ENCODE results near the gene WRNIP1.

WRNIP1 gene

DNA sequence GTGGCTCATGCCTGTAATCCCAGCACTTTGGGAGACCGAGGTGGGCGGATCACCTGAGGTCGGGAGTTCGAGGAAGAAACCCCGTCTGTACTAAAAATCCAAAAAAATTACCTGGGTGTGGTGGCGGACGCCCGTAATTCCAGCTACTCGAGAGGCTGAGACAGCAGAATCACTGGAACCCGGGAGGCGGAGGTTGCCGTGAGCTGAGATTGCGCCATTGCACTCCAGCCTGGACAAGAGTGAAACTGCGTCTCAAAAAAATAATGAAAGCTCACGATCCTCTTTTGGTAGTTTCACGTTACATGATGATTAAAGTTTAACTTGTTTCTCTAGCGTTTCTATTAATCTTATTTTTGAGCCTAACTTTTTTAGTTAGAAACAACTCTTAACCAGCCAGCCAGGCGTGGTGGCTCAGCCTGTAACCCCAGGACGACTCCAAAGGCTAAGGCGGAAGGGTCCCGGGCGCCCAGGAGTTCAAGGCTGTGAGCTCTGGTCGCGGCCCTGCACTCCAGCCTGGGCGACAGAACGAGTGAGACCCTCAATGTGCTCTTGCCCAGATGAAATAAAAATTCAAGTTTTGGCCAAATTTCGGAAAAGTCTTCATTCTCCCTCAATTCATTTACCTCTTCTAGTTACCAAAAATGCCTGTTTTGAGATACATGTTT lies 1.2 kb upstream of the WRNIP1 start:
- DNase-seq = peak; percentile 79

DNA sequence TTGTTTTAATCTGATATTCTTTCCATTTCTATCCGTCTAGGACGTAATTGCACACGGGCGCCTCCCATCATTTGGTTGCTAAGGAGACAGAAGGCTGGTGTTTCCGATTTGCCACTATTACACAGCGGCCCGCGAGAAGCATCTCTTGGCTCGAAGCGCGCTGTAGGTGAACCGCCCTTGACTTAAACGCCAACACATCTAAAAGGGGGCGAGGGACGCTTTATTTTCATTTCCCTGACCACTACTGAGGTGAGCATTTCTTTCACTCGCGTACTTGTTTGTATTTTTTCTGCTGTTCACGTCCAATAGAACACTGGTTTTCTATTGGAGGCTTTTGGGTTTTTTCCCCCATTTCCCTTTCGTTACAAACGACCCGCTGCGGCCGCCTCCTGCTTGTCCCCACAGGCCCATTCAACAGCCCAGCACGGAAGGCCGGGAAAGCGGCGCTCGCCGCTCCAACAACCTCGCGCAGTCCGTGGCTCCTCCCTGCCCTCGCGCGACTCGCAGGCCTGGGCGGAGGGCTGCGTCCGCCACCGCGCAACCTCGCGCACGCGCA lies 505 bp upstream of the WRNIP1 start:
- peak; percentile 93 for DNase-seq

DNA sequence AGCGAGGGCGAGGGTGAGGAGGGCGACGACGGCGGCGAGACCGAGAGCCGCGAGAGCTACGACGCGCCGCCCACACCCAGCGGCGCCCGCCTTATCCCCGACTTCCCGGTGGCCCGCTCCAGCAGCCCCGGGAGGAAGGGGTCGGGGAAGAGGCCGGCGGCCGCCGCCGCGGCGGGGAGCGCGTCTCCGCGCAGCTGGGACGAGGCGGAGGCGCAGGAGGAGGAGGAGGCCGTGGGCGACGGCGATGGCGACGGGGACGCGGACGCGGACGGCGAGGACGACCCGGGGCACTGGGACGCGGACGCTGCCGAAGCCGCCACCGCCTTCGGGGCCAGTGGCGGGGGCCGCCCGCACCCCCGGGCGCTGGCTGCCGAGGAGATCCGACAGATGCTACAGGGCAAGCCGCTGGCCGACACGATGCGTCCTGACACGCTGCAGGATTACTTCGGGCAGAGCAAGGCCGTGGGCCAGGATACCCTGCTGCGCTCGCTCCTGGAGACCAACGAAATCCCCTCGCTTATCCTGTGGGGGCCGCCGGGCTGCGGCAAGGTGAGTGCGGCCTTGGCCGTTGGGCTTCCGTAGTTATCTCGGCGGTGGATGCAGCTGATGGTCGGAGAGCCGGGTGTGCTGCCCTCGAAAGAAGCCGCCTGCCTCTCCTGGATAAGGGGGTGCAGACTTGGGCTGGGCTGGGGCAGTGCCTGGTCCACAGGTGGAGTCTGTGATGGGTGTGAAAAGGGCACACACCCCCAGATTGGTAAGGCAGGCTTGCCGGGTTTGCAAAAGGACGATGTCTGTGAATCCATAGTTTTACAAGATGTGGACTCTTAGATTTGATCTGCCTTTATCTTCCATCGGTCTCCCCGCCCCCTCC lies 938 bp downstream of the WRNIP1 start:
- DNase-seq = peak; percentile 80

DNA sequence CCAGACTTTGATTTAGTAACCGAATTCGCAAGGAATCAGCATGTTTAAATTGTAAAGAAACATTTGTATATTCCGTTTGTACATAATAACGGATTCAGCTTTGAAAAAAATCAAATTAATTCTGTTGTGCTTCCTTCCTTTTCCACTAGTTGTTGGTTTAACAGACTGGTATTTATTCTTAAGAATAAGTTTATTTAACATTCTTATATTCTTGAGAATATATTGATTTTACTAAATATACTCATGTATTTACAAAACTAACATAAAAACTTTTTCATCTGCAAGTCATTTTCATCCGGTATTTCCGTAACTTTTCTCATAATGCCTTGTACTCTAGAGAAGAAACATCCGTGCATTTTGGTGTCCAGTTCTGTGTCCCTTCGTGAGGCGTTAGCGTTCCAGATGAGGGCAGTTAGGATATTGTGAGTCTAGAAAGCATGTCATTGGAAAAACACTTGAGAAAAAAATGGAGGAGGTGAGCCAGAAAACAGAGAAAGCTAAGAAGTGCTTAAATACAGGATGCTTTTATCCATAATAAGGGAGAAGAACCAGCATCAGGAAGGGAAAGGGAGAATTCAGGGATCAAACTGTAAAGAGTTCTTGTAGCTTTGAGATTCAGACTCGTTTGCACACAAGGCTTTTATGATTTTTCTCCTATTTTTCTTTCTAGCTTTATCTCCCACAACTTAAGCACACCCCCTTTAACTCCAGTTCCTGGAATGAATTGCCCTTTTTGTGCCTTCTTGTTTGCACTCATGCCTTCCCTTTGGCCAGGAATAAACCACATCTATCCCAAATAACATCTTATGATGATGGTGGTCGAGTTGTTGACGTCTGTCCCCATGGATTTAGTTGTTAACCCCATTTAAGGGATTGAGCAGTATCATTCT lies 1.8 kb downstream of the WRNIP1 start:
- peak; percentile 30 for DNase-seq

DNA sequence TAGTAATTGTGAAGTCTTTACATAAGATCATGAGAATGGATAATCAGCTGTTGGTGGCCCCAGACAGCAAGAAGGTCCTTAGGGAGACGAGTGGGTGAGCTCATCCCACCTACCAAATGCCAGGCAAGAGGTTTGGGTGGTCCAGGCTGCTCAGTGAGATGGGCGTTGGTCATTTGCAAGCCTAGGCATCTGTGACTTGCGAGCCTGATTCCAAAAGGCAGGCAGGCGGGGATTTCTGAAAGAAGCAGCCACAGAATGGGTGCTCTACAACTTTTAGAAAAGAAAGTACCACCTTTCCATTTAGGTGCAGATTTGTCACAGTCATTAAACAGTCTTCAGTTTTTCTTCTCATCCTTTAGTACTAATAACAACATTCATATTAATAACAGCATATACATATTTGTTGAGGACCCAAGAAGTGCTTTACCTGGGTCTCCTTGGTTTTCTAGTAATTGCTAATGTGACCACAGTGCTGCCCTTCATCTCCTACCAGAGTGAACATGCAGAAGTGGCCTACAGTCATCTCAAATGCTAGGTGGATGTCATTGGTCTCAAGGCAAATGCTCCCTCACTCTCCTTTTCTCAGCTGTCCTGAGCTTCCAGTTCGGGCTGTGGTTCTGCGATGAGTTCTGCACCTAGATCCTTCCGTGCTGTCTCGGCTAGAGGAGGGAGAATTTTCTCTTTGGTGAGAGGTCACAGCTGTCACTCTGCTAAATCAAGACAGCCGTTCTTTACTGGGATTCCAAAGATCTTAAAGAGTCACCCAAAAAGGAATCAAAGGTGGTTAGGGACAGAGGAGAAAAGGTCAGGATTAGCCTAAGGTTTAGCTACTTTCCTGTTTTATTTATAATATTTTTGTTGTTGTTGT lies 2.7 kb downstream of the WRNIP1 start:
- DNase-seq = no peak

DNA sequence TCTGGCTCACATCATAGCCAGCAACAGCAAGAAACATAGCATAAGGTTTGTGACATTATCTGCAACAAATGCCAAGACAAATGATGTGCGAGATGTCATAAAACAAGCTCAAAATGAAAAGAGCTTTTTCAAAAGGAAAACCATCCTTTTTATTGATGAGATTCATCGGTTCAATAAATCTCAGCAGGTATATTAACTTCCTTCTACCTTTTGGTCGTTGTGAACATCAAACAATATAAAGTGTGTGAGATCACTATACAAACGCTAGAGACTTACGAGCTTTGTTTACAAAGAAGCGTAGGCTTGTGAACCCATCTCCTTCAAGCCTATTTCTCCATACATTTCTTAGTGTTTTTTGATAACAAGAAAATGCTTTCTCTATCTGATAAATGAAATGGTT lies 3.5 kb downstream of the WRNIP1 start:
- no peak for DNase-seq

DNA sequence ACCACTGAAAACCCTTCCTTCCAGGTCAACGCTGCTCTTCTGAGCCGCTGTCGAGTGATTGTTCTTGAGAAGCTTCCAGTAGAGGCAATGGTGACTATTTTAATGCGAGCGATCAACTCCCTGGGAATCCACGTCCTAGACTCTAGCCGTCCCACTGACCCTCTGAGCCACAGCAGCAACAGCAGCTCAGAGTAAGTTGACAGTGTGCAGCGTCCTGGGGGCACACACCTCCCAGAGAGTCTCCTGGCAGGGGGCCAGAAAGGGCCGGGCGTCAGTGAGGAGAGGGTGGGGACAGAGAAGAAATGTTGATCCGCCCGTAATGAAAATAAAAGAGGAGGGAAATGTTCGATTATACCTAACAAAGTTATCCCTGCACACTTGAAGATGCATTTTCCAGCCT lies 5.0 kb downstream of the WRNIP1 start:
- no peak for DNase-seq

DNA sequence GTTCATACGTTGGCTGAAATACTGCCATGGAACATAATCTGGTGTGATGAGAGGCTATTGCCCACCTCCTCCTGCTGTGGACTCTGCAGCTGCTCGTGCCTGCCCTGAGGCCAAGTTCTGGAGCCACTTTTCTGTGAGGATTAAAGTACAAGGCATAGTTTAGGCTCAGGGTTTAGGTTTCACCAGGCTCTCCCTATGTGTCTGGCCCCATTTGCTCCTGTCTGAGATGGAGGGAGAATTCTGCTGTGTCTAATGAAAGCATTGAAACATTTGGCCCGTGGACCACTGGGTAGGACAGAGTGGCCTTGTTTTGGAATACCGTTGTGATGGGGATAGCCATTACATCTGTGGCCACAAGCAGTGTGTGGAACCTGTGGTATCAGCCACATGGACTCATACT lies 5.9 kb downstream of the WRNIP1 start:
- DNase-seq = no peak

DNA sequence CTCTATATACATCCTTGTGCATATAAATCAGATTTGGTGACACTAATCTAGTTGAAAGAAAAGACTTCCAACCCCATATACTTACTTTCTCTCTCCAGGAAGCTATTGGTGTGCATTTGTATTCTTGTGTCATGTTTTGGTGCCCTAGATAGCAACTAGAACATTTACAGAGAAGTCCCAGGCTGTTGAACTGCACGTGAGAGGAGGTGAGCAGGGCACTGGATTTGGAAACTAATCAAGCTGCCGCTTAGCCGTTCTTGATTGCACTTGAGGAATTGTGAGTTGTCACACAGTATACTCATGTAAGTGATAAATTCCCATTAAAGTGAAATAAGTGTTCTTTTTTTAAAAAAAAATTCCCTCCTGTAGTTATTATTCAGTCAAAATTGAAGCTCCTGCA lies 7.6 kb downstream of the WRNIP1 start:
- no peak for DNase-seq

DNA sequence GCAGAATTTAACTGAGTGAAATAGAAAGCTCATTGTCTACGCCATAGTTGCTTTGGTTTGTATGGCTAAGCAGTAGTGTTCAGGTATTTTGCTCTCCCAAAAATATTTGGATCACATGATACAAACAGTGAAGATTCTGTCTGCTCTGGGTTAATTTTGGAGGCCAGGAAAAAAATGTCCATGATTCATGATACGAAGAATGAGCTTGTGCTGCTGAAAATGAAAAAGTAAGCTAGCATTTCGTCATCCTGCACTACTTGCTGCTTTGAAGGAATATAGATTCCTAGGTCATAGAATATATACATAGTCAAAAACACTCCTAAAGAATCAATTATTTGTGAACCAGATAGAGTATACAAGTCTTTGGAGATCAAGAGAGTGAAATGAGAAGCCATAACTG lies 8.3 kb downstream of the WRNIP1 start:
- DNase-seq = no peak

DNA sequence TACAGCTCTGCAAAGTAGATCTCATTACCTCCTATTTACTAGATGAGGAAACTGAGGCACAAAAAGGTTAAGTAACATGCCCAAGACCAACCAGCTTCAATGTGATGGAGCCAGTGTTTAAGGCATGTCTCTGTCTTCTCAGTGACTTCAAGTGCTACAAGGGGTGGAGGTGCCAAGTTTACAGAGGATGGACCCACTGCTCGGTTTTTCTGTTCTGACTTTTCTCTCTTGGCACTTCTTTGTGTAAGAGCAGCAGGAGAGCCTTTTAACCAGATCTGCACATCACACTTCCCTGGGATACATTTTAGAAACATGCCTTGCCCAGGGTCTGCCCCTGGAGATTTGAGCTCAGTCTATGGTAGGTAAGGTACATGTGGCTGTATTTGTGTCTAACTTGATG lies 9.8 kb downstream of the WRNIP1 start:
- no peak for DNase-seq

DNA sequence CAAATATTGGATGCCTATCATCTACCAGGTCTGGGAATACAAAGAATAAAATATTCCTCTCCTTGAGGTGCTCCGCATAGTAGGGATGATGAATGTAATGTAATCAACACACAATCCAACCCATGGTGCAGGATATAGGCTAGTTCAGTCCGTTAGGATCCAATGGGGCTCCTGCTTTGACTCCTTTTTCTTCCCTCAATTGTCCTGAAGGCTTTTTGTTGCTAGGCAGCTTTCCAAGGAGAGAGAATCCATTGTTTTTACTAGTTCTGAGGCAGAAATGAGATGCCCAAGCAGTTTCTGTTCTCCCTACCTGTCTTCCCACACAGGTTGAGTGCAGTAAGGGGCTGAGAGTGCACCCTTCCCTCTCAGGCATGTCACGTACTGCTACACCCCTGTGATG lies 12.1 kb downstream of the WRNIP1 start:
- DNase-seq = no peak

DNA sequence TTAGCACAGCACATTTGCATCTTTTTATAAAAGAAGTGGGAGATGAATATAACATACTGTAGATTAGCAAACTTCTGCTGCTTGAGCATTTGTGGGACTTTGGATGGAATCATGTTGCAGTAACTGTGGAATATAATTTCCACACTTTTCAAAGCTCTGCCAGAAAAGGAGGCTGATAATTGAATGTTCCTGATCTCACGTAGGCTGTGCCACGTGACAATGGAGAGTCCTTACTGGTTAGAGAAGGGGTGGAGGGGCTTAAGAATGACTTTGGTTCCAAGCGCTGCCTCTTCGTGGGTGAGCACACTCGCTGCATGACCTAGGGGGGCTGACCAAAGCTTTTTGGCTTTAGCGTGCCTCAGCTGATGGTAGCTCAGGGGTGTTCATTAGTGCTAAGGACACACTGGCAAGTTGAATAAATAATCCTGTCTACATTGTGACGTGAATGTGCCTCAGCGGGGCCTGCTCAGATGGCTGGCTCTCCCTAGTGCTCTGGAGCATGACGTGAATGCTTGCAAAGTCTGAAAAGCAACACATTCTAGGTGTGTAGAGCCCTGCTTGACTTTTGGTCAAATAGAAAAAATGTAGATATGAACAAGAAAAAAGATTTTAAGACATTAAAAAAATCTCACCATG lies 15.0 kb downstream of the WRNIP1 start:
- no peak for DNase-seq

DNA sequence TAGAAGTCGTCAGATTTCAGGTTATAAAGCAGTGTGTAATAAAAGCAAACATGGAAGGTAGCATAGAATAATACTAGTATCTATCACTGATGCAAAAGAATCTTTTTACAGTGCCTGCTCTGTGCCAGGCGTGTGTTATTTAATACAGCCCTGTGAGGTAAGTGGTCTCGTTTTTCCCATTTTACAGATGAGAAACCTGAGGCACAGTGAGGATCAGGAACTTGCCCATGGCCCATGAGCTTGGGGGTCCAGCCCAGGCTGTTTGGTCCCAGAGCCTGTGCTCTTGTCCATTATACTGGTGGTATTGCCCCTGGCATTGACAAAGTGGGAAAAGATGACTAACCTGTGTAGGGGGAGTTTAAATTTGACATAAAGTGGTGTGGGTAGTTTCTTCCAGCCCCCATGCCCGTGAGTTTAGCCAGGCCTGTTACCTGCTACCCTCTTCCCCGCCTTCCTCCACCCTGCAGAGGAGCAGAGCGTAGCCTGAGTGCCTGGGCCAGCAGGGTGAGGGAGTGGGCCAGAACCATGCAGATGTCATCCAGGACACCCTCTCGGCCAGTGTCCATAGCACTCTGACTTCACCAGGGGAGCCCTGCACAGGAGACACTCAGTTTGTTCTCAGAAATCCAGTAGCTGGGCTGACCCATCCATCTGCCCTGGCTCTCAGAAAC lies 16.6 kb downstream of the WRNIP1 start:
- DNase-seq = no peak

DNA sequence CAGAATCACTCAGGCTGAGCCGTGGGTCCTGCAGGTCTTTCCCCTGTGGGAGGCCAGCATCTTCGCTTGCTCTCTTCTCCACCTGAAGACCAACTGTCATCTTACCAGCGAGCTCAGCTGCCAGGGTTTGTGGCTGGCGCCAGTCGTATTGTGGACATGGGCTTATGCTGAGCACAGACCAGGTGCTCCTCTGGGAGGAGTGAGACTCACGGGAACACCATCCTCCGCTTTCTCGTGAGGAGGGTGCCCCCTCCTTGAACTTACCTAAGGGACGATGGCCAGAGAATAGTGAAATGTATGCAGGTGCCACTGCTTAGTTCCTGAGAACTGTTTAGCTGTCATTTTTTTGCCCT lies 17.1 kb downstream of the WRNIP1 start:
- DNase-seq = no peak

DNA sequence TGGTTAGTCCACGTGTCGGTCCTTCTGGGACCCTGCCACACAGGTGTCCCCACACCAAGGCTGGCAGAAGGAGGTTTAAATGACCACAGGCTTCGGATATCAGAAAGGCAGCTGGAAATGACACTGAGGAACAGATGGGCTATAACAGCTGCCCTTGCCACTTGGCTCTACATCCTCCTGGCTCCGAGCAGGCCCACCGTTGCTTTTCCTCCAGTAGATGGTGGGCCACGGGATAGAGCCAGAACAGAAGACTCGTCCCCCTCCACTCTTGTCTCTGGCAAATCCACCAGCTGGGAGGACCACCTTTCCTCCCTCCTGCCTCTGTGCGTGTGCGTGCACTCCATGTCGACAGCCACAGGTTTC lies 17.6 kb downstream of the WRNIP1 start:
- no peak for DNase-seq

DNA sequence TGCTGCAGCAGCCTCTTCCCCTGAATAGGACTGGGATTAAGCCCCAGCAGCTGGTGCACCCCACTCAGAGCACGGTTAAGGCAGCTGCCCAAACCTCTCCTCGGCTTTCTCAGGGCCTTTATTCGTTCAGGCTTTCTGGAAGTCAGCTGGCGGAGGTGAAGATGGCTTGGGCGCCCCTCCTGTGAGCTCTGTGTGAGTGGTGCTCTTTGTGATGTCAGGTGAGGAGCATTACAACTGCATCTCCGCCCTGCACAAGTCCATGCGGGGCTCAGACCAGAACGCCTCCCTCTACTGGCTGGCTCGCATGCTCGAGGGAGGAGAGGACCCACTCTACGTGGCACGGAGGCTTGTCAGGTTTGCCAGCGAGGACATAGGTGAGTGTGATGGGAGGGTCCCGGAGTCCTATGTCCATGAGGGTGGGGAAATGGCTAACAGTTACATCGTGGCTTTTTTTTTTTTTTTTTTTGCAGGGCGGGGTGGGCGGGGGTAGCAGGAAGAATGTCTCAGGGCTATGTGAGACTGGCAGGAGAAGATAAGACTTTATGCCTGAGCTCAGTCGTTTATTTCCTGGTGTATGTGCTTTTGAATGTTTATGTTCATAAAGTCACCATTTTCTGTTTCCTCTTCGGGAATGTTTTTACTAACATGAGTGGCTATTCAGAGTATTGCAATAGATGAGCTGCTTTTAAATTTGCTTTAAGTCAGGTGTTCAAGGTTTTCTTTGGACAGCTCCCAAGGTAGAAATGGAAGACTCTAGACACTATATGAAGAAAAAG lies 18.2 kb downstream of the WRNIP1 start:
- DNase-seq = no peak

DNA sequence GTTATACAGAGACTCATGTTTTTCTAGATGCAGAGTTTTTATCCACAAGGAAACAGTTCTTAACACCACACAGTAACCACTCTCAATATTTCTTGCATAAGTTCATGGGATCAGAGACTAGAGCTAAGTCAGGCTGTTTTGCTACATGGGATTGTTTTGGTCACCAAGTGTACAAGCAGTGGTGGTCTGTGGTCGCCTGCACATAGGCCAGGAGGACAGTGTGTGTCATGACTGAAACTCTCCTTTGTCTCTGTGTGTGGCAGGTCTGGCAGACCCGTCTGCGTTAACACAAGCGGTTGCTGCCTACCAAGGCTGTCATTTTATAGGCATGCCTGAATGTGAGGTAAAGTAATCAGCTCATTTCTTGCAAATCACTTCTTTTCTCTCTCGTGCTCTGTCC lies 18.9 kb downstream of the WRNIP1 start:
- no peak for DNase-seq

DNA sequence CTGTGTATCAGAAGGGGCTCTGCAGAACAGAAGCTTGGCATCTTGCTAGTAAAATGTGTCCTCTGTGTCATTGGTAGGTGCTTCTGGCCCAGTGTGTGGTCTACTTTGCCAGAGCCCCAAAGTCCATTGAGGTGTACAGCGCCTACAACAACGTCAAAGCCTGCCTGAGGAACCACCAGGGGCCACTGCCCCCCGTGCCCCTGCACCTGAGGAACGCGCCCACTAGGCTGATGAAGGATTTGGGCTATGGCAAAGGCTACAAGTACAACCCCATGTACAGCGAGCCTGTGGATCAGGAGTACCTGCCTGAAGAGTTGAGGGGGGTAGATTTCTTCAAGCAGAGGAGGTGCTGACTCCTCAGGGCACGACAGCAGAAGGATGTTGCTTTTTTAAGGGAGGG lies 19.7 kb downstream of the WRNIP1 start:
- DNase-seq = no peak

DNA sequence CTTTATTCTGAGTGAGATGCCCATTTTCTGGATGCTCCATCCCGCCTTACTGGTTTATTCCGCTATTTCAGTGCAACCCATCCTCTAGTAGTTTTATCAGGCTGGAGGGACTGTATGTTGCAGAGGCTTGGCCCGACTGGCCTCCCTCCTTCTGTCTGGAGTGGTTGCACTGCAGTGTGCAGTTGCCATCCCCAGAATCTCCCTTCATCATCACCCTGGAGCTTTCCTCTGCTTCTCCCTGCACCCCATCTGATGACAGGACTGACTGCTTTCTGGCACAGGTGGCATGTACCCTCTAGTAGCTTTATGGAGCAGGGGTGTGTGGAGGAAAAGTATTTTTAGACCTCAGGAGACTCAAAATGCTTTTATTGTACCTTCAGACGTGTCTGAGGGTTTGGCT lies 21.1 kb downstream of the WRNIP1 start:
- no peak for DNase-seq
